Trophoblast cell (in vitro differentiated cells and primary cell): ENCODE measurements around the gene ELOVL2.

Experiments
- DNase-seq, 2 donors: peaks; one replicate each; pipeline ENCODE4 v3.0.0-alpha.2; 2016
- H2AFZ ChIP-seq: 2 replicates; pipeline ENCODE4 v1.6.1; 2013; ENCODE audit warnings: low read length, moderate library complexity, mild to moderate bottlenecking; ENCODE audit not compliant: insufficient read depth, poor library complexity
- H2AK5ac ChIP-seq: 2 replicates; pipeline ENCODE4 v1.6.1; 2013; ENCODE audit warnings: mild to moderate bottlenecking, low read length
- H2BK120ac ChIP-seq: 2 replicates; pipeline ENCODE4 v1.6.1; 2013; ENCODE audit warnings: low read length, mild to moderate bottlenecking, moderate library complexity; ENCODE audit not compliant: insufficient read depth, poor library complexity
- H2BK12ac ChIP-seq: 2 replicates; pipeline ENCODE4 v1.6.1; 2013; ENCODE audit warnings: mild to moderate bottlenecking, low read length, moderate library complexity
- H2BK5ac ChIP-seq: 2 replicates; pipeline ENCODE4 v1.6.1; 2013; ENCODE audit warnings: low read length, low read depth, moderate library complexity, mild to moderate bottlenecking; ENCODE audit not compliant: poor library complexity
- H3K14ac ChIP-seq: 2 replicates; pipeline ENCODE4 v1.6.1; 2013; ENCODE audit warnings: mild to moderate bottlenecking, low read length
- H3K18ac ChIP-seq: 2 replicates; pipeline ENCODE4 v1.6.1; 2013; ENCODE audit warnings: mild to moderate bottlenecking, low read length
- H3K23ac ChIP-seq: 2 replicates; pipeline ENCODE4 v1.6.1; 2013; ENCODE audit warnings: low read length
- H3K27ac ChIP-seq: 2 replicates; pipeline ENCODE4 v1.5.1; 2013; ENCODE audit warnings: low read depth, mild to moderate bottlenecking, inconsistent platforms, low read length, moderate library complexity
- H3K27me3 ChIP-seq: 2 replicates; pipeline ENCODE4 v1.6.1; 2013; ENCODE audit warnings: inconsistent platforms, mild to moderate bottlenecking, low read length, moderate library complexity; ENCODE audit not compliant: insufficient read depth
- H3K36me3 ChIP-seq, 2 experiments: 1 replicate in 1 of 2; 2 replicates in 1 of 2; pipeline ENCODE4 v1.6.1; 2013; ENCODE audit warnings: low read length in 2 of 2, mild to moderate bottlenecking in 2 of 2, moderate library complexity in 1 of 2; ENCODE audit not compliant: insufficient read depth in 2 of 2, control insufficient read depth in 1 of 2
- H3K4ac ChIP-seq: 2 replicates; pipeline ENCODE4 v1.6.1; 2013; ENCODE audit warnings: low read depth, mild to moderate bottlenecking, low read length, moderate library complexity
- H3K4me1 ChIP-seq, 2 experiments: 1 replicate in 1 of 2; 2 replicates in 1 of 2; pipeline ENCODE4 v1.6.1; 2013; ENCODE audit warnings: low read length in 2 of 2, mild to moderate bottlenecking in 2 of 2, moderate library complexity in 1 of 2; ENCODE audit not compliant: insufficient read depth in 2 of 2, control insufficient read depth in 1 of 2
- H3K4me2 ChIP-seq: 2 replicates; pipeline ENCODE4 v1.6.1; 2013; ENCODE audit warnings: inconsistent platforms, mild to moderate bottlenecking, low read length, moderate library complexity
- H3K4me3 ChIP-seq: 2 replicates; pipeline ENCODE4 v1.5.1; 2013; ENCODE audit warnings: mild to moderate bottlenecking, low read depth, low read length, inconsistent platforms
- H3K79me1 ChIP-seq: one replicate; pipeline ENCODE4 v1.6.1; 2013; ENCODE audit warnings: low read length
- H3K79me2 ChIP-seq: 2 replicates; pipeline ENCODE4 v1.6.1; 2013; ENCODE audit warnings: low read length, mild to moderate bottlenecking; ENCODE audit not compliant: control insufficient read depth, insufficient read depth, poor library complexity
- H3K9ac ChIP-seq: 2 replicates; pipeline ENCODE4 v1.6.1; 2013; ENCODE audit warnings: mild to moderate bottlenecking, low read length
- H3K9me3 ChIP-seq: 2 replicates; pipeline ENCODE4 v1.6.1; 2013; ENCODE audit warnings: low read depth, mild to moderate bottlenecking, control low read depth, inconsistent platforms, low read length; ENCODE audit not compliant: insufficient read depth
- H4K12ac ChIP-seq: 2 replicates; pipeline ENCODE4 v1.6.1; 2013; ENCODE audit warnings: low read depth, mild to moderate bottlenecking, low read length, moderate library complexity
- H4K8ac ChIP-seq: 2 replicates; pipeline ENCODE4 v1.6.1; 2013; ENCODE audit warnings: low read depth, mild to moderate bottlenecking, low read length, moderate library complexity
- H4K91ac ChIP-seq: one replicate; pipeline ENCODE4 v1.6.1; 2013; ENCODE audit warnings: low read depth, mild to moderate bottlenecking, low read length, moderate library complexity
- WGBS: extraction: QIAGEN DNeasy Blood & Tissue Kit; methylation state at CpG from one replicate; pipeline ENCODE4 v1.1.7; 2013; ENCODE audit warnings: missing lambda C conversion rate; ENCODE audit not compliant: insufficient read length, insufficient coverage; ENCODE audit errors: extremely low coverage; 5-methylcytosine and 5-hydroxymethylcytosine counted together

ELOVL2 gene

DNA sequence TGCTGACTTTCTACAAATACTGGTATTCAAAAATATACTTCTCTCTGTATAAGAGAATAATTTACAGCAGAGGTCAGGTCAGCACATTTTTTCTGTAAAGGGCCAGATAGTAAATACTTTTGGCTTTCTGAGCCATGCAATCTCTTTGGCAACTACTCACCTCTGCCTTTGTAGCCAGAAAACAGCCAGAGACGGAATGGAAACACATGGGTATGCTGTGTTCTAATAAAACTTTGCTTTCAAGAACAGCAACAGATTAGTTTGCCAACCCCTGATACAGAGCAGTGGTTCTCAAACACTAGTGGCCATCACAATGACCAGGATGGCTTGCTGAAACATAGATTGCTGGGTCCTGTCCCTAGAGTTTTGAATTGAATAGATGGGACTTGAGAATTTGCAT lies 111.0 kb downstream of the ELOVL2 start:
- no peaks in the 10 kb centered on the region for H3K9me3 ChIP-seq
- no peaks in the 10 kb centered on the region for H3K36me3 ChIP-seq
- no CpG with 5 or more reads among the region's 1 CpG for WGBS
- H3K79me1 ChIP-seq = no peaks in the 10 kb centered on the region
- no peak overlapping the region for H3K4ac ChIP-seq
- H3K23ac ChIP-seq = no peak overlapping the region
- no peak overlapping the region for H2AK5ac ChIP-seq
- H4K12ac ChIP-seq = no peak overlapping the region
- no peak overlapping the region for H2BK120ac ChIP-seq
- no peak overlapping the region for H4K91ac ChIP-seq
- no peak overlapping the region for H3K14ac ChIP-seq
- no peak overlapping the region for H4K8ac ChIP-seq
- H2BK5ac ChIP-seq = no peak overlapping the region
- no peak overlapping the region for H3K27ac ChIP-seq
- no peak overlapping the region for H2AFZ ChIP-seq
- no peaks in the 10 kb centered on the region for H3K79me2 ChIP-seq
- no peaks in the 10 kb centered on the region for H3K27me3 ChIP-seq
- no peak overlapping the region for H3K4me2 ChIP-seq
- H3K9ac ChIP-seq = no peak overlapping the region
- no peak overlapping the region for H3K4me3 ChIP-seq
- H3K4me1 ChIP-seq = no peaks in the 10 kb centered on the region
- no peak for DNase-seq
- H2BK12ac ChIP-seq = no peak overlapping the region
- H3K18ac ChIP-seq = no peak overlapping the region
